ENCODE measurements around the gene BLOC1S6.

BLOC1S6 gene
- total RNA-seq: 75.5 to 206 (median 134) reads per million in 18 experiments

DNA sequence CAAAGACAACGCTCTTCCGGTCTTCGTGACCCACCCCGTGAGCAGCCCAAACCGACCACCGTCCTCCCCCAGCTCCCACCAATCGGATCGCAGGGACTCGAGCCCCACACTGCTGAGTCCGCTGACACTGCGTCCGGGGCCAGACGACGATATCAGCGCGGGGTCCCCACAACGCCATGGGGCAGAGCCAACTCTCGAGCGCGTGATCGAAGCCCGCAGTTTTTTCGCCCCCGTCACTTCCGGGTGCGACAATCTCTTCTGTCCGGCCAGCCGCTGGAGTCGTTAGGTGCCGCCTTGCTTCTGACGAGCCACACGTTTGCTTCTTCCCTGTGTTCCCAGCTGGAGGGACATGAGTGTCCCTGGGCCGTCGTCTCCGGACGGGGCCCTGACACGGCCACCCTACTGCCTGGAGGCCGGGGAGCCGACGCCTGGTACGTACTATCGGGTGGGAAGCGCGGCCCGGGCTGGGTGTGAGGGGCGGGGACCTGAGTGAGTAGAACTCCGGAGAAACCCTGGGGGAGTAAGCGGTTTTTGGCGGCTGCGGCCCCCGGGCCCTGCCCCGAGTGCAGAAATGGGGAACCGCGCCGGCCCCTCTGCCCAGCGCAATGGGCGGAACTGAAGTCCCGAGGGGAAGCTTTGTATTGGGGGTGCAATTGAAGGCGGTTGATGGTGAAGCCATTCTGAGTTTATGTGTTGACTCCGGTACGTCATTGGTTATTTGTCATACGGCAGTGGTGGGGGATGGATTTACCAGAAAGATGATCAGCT, at the start of gene BLOC1S6:
Gene BLOC1S6 (plus strand): TSS at position 285 of the 768 bp plus-strand sequence. CDS start 65 bp downstream, at position 350.
- peak; percentile 96 to 98 for DNase-seq

DNA sequence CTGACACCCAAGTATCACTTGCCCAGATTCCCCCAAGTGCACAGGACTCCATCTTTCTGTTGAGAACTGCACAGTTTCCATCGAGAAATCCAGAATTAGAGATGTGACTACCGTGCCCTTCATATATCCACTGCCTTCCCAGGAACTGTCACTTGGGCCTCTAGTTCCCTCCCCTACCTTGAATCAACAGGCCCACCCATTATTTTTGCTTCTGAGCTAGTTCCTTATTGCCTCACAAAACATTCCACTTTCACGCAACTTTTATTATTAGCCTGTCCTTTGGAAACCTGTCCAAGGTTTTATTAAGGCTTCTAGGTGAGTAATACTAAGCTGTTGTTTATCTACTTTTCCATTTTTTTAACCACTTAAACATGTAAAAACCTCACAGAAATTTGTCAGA, 47.5 kb upstream of the BLOC1S6 start:
- no peak for DNase-seq

- DNase-seq: no peak
Observed at GRCh38 chr15:45540531-45540930, 46.6 kb upstream of the BLOC1S6 start.

- DNase-seq: no peak
Observed at GRCh38 chr15:45543051-45543450, 44.1 kb upstream of the BLOC1S6 start.

DNA sequence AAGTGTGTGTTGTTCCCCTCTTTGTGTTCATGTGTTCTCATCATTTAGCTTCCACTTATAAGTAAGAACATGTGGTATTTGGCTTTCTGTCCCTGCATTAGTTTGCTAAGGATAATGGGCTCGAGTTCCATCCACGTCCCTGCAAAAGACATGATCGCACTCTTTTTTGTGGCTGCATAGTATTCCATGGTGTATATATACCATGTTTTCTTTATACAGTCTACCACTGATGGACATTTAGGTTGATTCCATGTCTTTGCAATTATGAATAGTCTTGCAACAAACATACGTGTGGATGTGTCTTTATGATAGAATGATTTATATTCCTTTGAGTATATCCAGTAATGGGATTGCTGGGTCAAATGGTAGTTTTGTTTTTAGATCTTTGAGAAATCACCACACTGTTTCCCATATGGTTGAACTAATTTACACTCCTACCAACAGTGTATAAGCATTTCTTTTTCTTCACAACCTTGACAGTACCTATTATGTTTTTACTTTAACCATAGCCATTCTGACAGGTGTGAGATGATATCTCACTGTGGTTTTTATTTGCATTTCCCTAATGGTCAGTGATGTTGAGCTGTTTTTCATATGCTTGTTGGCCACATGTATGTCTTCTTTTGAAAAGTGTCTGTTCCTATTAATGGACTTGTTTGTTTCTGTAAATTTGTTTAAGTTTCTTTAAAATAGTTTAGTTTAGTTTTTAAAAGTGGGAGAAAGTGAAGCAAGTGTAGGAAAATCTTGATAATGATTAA, 42.7 kb upstream of the BLOC1S6 start:
- DNase-seq: no peak

- DNase-seq: no peak
Observed at GRCh38 chr15:45546789-45547188, 40.4 kb upstream of the BLOC1S6 start.

- no peak for DNase-seq
Observed at GRCh38 chr15:45548753-45549520, 38.2 kb upstream of the BLOC1S6 start.

DNA sequence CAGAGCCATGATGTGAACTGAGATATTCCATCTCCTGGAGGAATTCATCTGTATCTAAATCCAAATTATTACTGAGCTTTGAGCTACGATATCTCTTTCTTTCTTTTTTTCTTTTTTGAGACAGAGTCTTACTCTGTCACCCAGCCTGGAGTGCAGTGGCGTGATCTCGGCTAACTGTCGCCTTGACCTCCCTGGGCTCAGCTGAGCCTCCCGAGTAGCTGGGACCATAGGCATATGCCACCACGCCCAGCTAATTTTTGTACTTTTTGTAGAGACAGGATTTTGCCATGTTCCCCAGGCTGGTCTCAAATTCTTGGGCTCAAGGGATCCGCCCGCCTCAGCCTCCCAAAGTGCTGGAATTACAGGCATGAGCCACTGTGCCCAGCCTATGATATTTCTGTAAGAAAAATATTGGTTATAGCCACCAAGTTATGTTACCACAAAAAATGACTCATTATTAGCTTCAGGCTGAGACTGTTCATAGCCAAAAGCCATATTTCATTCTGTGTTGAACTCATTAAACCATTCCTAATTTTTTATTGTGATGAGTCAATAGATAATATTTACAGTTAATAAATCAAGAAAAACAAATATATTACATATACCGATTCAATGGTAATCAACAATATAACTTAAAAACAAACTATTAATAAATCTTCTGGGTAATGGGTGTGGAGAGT, 37.5 kb upstream of the BLOC1S6 start:
- DNase-seq: no peak

GRCh38 chr15:45550436-45550835, 36.7 kb upstream of the BLOC1S6 start:
- no peak for DNase-seq

- peak in 1 of 2 donors; percentile 5 for DNase-seq
Observed at GRCh38 chr15:45551676-45552075, 35.5 kb upstream of the BLOC1S6 start.

- DNase-seq: peak; percentile 48 to 62
Observed at GRCh38 chr15:45555934-45556608, 31.1 kb upstream of the BLOC1S6 start.

DNA sequence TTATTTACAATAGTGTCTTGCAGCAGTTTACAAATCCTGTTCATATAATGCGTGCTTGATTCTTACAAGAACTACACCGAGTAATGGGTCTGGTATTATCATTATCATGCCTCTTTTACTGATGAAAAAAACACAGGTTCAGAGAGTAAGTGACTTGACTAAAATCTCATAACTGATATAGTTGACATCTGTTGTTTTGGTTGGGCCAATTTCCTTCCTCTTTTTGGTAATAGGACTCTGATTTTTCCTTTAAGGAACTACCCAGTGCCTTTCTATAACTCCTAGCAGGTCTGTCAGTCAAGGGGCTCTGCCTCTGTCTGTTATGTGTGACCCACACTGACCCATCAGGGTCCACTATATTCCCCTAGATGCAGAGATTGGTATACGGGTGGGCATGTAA, 14.6 kb upstream of the BLOC1S6 start:
- peak; percentile 36 to 75 for DNase-seq

DNA sequence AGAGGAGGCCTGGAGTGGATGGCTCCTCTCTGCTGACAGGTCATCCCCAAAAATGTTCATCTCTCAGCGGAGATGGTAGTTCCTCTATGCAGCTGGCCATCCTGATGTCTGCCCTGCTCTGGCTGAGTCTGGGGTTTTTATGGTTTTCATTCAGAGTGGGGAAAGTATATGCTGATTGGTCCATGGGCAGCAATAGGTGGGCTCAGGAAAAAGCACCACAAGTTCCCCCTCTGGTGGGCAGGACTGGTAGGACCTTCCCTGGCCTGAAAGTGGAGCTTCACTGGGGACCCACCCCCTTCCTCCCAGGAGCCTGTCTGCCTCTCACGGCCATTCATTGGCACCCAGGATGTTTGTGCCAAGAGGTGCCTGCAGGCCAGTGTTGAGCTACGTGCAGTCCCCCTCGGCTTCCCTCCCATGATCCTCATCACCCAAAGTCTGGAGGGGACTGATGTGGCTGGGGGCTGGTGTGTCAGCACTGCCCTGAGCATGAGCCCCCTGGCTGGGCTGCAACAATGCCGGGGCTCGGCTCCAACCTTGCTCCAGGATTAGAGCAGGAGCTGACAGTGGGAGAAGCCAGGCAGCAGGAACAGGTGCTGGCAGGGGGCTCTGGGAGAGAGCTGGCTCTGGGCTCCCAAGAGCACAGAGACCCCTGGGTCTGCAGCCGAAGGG, 13.1 kb upstream of the BLOC1S6 start:
- no peak for DNase-seq

- no peak for DNase-seq
Observed at GRCh38 chr15:45581919-45582318, 5.3 kb upstream of the BLOC1S6 start.

DNA sequence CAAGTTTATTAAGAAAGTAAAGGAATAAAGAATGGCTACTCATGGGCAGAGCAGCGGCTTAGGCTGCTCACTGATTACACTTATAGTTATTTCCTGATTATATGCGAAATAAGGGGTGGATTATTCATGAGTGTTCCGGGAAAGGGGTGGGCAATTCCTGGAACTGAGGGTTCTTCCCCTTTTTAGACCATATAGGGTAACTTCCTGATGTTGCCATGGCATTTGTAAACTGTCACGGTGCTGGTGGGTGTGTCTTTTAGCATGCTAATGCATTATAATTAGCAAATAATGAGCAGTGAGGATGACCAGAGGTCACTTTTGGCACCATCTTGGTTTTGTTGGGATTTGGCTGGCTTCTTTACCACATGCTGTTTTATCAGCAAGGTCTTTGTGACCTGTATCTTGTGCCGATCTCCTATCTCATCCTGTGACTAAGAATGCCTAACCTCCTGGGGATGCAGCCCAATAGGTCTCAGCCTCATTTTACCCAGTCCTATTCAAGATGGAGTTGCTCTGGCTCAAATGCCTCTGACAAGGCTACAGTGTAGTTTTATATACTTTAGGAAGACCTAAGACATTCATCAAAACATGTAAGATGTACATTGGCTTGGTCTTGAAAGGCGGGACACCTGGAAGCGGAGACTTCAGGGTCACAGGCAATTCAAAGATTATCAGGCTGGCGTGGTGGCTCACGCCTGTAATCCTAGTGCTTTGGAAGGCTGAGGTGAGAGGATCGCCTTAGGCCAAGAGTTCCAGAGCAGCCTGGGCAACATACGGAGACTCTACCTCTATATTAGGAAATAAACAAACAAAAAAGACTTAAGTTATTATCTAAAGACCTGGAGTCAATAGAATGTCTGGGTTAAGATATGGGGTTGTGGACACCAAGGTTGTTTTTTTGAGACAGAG, 3.2 kb upstream of the BLOC1S6 start:
- peak; percentile 83 to 91 for DNase-seq

- DNase-seq: no peak
Observed at GRCh38 chr15:45585069-45585791, 1.9 kb upstream of the BLOC1S6 start.

DNA sequence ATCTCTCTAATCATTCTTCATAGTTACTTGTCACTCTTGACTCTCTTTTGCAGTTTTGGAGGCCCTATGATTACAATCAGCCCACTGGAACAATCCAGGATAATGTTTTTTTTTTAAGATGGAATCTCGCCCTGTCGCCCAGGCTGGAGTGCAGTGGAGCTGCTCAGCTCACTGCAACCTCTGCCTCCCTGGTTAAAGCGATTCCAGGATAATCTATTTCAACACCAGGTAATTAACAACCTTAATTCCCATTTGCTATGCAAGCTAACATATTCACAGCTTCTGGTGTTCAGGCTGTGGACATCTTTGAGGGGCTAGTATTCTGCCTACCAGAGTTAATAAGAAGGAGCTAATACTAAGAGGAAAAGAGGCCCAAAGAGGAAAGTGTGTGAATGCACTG, 1.1 kb upstream of the BLOC1S6 start:
- DNase-seq: no peak

- peak in 1 of 2 donors; percentile 5 for DNase-seq
Observed at GRCh38 chr15:45586601-45587094, 531 bp upstream of the BLOC1S6 start.

- no peak for DNase-seq
Observed at GRCh38 chr15:45587863-45588170, 638 bp downstream of the BLOC1S6 start.

Measured in inflammatory macrophage (primary cell).